Adipocyte (in vitro differentiated cells): Measurements from ENCODE around the gene TEX48.

ENCODE experiments used
- DNase-seq: peaks from one replicate; pipeline ENCODE4 v3.0.0-alpha.2; 2015; ENCODE audit warnings: low read depth
- H3K27me3 ChIP-seq: replicated peaks from 2 replicates; pipeline ENCODE4 v1.7.0; 2013; ENCODE audit warnings: mild to moderate bottlenecking, low read length, moderate library complexity; ENCODE audit not compliant: control insufficient read depth, insufficient read depth
- H3K36me3 ChIP-seq: 2 replicates; pipeline ENCODE4 v1.7.0; 2013; ENCODE audit warnings: low read length, mild to moderate bottlenecking, moderate library complexity; ENCODE audit not compliant: control insufficient read depth, insufficient read depth, severe bottlenecking
- H3K4me1 ChIP-seq: 2 replicates; pipeline ENCODE4 v1.7.0; 2013; ENCODE audit warnings: mild to moderate bottlenecking, low read length, moderate library complexity; ENCODE audit not compliant: control insufficient read depth, insufficient read depth
- H3K4me3 ChIP-seq: 2 replicates; pipeline ENCODE4 v1.7.0; 2013; ENCODE audit warnings: mild to moderate bottlenecking, low read length, moderate library complexity
- H3K9ac ChIP-seq: 2 replicates; pipeline ENCODE4 v1.7.0; 2013; ENCODE audit warnings: mild to moderate bottlenecking, low read length, moderate library complexity
- H3K9me3 ChIP-seq: 2 replicates; pipeline ENCODE4 v1.7.0; 2013; ENCODE audit warnings: mild to moderate bottlenecking, low read length, moderate library complexity; ENCODE audit not compliant: control insufficient read depth

The TEX48 gene

GRCh38 chr9:114681594-114682332 lies at the start of gene TEX48:
TEX48 (minus strand) TSS chr9:114682192; CDS start chr9:114671723, 10,469 bp downstream.
- no peaks in the 10 kb centered on the region for H3K27me3 ChIP-seq
- peaks cover 21% of the 10 kb centered on the region for H3K4me1 ChIP-seq
- H3K4me3 ChIP-seq, result no peak within 1 kb of the TSS
- H3K9me3 ChIP-seq, result no peaks in the 10 kb centered on the region
- no peak within 1 kb of the TSS for H3K9ac ChIP-seq
- H3K36me3 ChIP-seq, result no peaks in the 10 kb centered on the region
- DNase-seq, result peak; percentile 65

- Histone ChIP-seq H3K27me3 (no peaks in the 10 kb centered on the region), H3K9ac (no peak overlapping the region), H3K4me1 (no peaks in the 10 kb centered on the region), H3K36me3 (no peaks in the 10 kb centered on the region), H3K9me3 (no peaks in the 10 kb centered on the region), H3K4me3 (no peak overlapping the region)
- no peak for DNase-seq
These were observed 49.7 kb upstream of the TEX48 start for GRCh38 chr9:114731701-114732100.

- Histone ChIP-seq H3K4me1 (no peaks in the 10 kb centered on the region), H3K36me3 (no peaks in the 10 kb centered on the region), H3K4me3 (no peak overlapping the region), H3K9me3 (no peaks in the 10 kb centered on the region), H3K9ac (no peak overlapping the region), H3K27me3 (no peaks in the 10 kb centered on the region)
- DNase-seq, result no peak
These were observed 47.7 kb upstream of the TEX48 start for GRCh38 chr9:114729706-114730105.

GRCh38 chr9:114725930-114726329 lies 43.9 kb upstream of the TEX48 start:
- Histone ChIP-seq H3K4me1 (peaks cover 16% of the 10 kb centered on the region), H3K4me3 (no peak overlapping the region), H3K27me3 (peaks cover 5% of the 10 kb centered on the region), H3K9me3 (no peaks in the 10 kb centered on the region), H3K36me3 (no peaks in the 10 kb centered on the region), H3K9ac (no peak overlapping the region)
- DNase-seq, result no peak

- DNase-seq, result no peak
- no peak overlapping the region for H3K9ac ChIP-seq
- peaks cover 12% of the 10 kb centered on the region for H3K27me3 ChIP-seq
- H3K9me3 ChIP-seq, result no peaks in the 10 kb centered on the region
- peaks cover 16% of the 10 kb centered on the region for H3K4me1 ChIP-seq
- no peaks in the 10 kb centered on the region for H3K36me3 ChIP-seq
- no peak overlapping the region for H3K4me3 ChIP-seq
These were observed 42.8 kb upstream of the TEX48 start for GRCh38 chr9:114724744-114725143.

GRCh38 chr9:114723931-114724330 lies 41.9 kb upstream of the TEX48 start:
- Histone ChIP-seq H3K9ac (no peak overlapping the region), H3K4me1 (peaks cover 16% of the 10 kb centered on the region), H3K9me3 (no peaks in the 10 kb centered on the region), H3K27me3 (peaks cover 18% of the 10 kb centered on the region), H3K36me3 (no peaks in the 10 kb centered on the region), H3K4me3 (no peak overlapping the region)
- DNase-seq, result peak; percentile 65

- no peak for DNase-seq
- Histone ChIP-seq H3K9ac (no peak overlapping the region), H3K36me3 (no peaks in the 10 kb centered on the region), H3K4me3 (no peak overlapping the region), H3K27me3 (peaks cover 21% of the 10 kb centered on the region), H3K9me3 (no peaks in the 10 kb centered on the region), H3K4me1 (peaks cover 16% of the 10 kb centered on the region)
These were observed 41.1 kb upstream of the TEX48 start for GRCh38 chr9:114722937-114723620.

GRCh38 chr9:114722081-114722621 lies 40.2 kb upstream of the TEX48 start:
- H3K4me1 ChIP-seq, result peaks cover 16% of the 10 kb centered on the region
- H3K36me3 ChIP-seq, result no peaks in the 10 kb centered on the region
- peak; percentile 46 for DNase-seq
- no peak overlapping the region for H3K9ac ChIP-seq
- no peak overlapping the region for H3K4me3 ChIP-seq
- H3K9me3 ChIP-seq, result peaks cover 7% of the 10 kb centered on the region
- peaks cover 29% of the 10 kb centered on the region for H3K27me3 ChIP-seq

GRCh38 chr9:114721491-114722079 lies 39.6 kb upstream of the TEX48 start:
- Histone ChIP-seq H3K27me3 (peaks cover 32% of the 10 kb centered on the region), H3K9ac (no peak overlapping the region), H3K36me3 (no peaks in the 10 kb centered on the region), H3K9me3 (peaks cover 8% of the 10 kb centered on the region), H3K4me1 (peaks cover 16% of the 10 kb centered on the region), H3K4me3 (no peak overlapping the region)
- no peak for DNase-seq

GRCh38 chr9:114720086-114720676 lies 38.2 kb upstream of the TEX48 start:
- H3K27me3 ChIP-seq, result peaks cover 34% of the 10 kb centered on the region
- no peak overlapping the region for H3K4me3 ChIP-seq
- H3K9me3 ChIP-seq, result peaks cover 15% of the 10 kb centered on the region
- DNase-seq, result no peak
- peaks cover 16% of the 10 kb centered on the region for H3K4me1 ChIP-seq
- H3K36me3 ChIP-seq, result no peaks in the 10 kb centered on the region
- H3K9ac ChIP-seq, result no peak overlapping the region

GRCh38 chr9:114719290-114719689 lies 37.3 kb upstream of the TEX48 start:
- H3K4me3 ChIP-seq, result no peak overlapping the region
- no peak overlapping the region for H3K9ac ChIP-seq
- H3K27me3 ChIP-seq, result peaks cover 34% of the 10 kb centered on the region
- peaks cover 16% of the 10 kb centered on the region for H3K4me1 ChIP-seq
- H3K9me3 ChIP-seq, result peaks cover 16% of the 10 kb centered on the region
- no peaks in the 10 kb centered on the region for H3K36me3 ChIP-seq
- DNase-seq, result no peak
